Breast epithelium (tissue), 4 donors: ENCODE data around the gene MED29. TPM values are rescaled to one million over a fixed set of nuclear protein-coding genes. Genes with fewer than 3 reads are reported as not detected.
"Not testable (repeated sequence)": the region's sequence is repeated elsewhere in the genome, so short reads cannot be mapped to it uniquely, and the experiment has no call there.

Experiments used
- DNase-seq, 2 donors: peaks; one replicate each; pipeline ENCODE4 v3.0.0-alpha.2; 2019; ENCODE audit warnings: low spot score in 2 of 2
- H3K27ac ChIP-seq, 2 donors: fragments of 200-600 bp; sonication (generic) in 1 of 2; one replicate each; pipeline ENCODE4 v1.5.1; 2016 to 2019; ENCODE audit warnings: mild to moderate bottlenecking in 1 of 2
- H3K27me3 ChIP-seq, 2 donors: fragments of 200-600 bp; sonication (generic) in 1 of 2; one replicate each; pipeline versions ENCODE4 v1.5.1 to v1.6.0; 2017 to 2019; ENCODE audit warnings: control low read depth in 1 of 2, mild to moderate bottlenecking in 1 of 2
- H3K36me3 ChIP-seq: fragments of 200-600 bp; one replicate; pipeline ENCODE4 v1.5.1; 2019
- H3K4me1 ChIP-seq, 2 donors: fragments of 200-600 bp; sonication (generic); one replicate each; pipeline ENCODE4 v1.5.1; 2016 to 2019; ENCODE audit warnings: control low read depth in 1 of 2
- H3K4me3 ChIP-seq, 3 donors: fragments of 200-600 bp; sonication (generic); 1 replicate in 2 of 3; 2 replicates in 1 of 3; pipeline ENCODE4 v1.5.1; 2016 to 2019; ENCODE audit warnings: mild to moderate bottlenecking in 3 of 3, moderate library complexity in 2 of 3
- H3K9me3 ChIP-seq, 2 donors: fragments of 200-600 bp; sonication (generic) in 1 of 2; one replicate each; pipeline ENCODE4 v1.5.1; 2016 to 2019; ENCODE audit warnings: control low read depth in 1 of 2
- POLR2A ChIP-seq: fragments of 450-650 bp; IDR thresholded peaks from one replicate; pipeline ENCODE4 v1.6.1; 2016; ENCODE audit warnings: antibody characterized with exemption, mild to moderate bottlenecking, moderate library complexity
- POLR2AphosphoS5 ChIP-seq, 3 donors: sonication (generic); formaldehyde crosslinking; IDR thresholded peaks; one replicate each; pipeline ENCODE4 v1.6.1; 2017; ENCODE audit warnings: antibody characterized with exemption in 3 of 3
- intact Hi-C: fragments of 100-400 bp; cut with DNase I; formaldehyde crosslinking; loops from one replicate; pipeline ENCODE4 v1.15.1; 2023; ENCODE audit warnings: low total_unique reads
- total RNA-seq, 3 donors: library from RNA; depleted of rRNA; stranded (reverse); fragments of >200 nt; gene quantifications; one replicate each; pipeline ENCODE4 v1.1.0, GENCODE V29; 2016
- TF ChIP-seq, protein P1 (sequence below), 3 donors: fragments of 450-650 bp; IDR thresholded peaks; one replicate each; pipeline ENCODE4 v1.5.1; 2016 to 2017; ENCODE audit warnings: antibody characterized with exemption in 3 of 3, mild to moderate bottlenecking in 3 of 3, moderate library complexity in 3 of 3

Gene MED29
- total RNA-seq, 3 donors from 2014 or later: 36.6 to 49.5 (median 47.3) TPM

- peaks cover 6 to 14% of the 10 kb centered on the region in 2 donors for H3K4me1 ChIP-seq
- TF ChIP-seq POLR2A: no peak
- no peak for TF ChIP-seq POLR2AphosphoS5 (IDR thresholded peaks at IDR 0.05)
- TF ChIP-seq, protein P1, sequence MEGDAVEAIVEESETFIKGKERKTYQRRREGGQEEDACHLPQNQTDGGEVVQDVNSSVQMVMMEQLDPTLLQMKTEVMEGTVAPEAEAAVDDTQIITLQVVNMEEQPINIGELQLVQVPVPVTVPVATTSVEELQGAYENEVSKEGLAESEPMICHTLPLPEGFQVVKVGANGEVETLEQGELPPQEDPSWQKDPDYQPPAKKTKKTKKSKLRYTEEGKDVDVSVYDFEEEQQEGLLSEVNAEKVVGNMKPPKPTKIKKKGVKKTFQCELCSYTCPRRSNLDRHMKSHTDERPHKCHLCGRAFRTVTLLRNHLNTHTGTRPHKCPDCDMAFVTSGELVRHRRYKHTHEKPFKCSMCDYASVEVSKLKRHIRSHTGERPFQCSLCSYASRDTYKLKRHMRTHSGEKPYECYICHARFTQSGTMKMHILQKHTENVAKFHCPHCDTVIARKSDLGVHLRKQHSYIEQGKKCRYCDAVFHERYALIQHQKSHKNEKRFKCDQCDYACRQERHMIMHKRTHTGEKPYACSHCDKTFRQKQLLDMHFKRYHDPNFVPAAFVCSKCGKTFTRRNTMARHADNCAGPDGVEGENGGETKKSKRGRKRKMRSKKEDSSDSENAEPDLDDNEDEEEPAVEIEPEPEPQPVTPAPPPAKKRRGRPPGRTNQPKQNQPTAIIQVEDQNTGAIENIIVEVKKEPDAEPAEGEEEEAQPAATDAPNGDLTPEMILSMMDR (IDR thresholded peaks at IDR 0.05): no peak
- H3K27ac ChIP-seq: peak overlapping the region in 1 of 2 donors; percentile 32
- DNase-seq: no peak
- no peaks in the 10 kb centered on the region for H3K9me3 ChIP-seq
- H3K4me3 ChIP-seq: no peak overlapping the region
- H3K36me3 ChIP-seq: peaks cover 44% of the 10 kb centered on the region
- intact Hi-C loops: no loop called here
- H3K27me3 ChIP-seq: no peaks in the 10 kb centered on the region
Observed at GRCh38 chr19:39377373-39378362, 13.5 kb upstream of the MED29 start.

DNA sequence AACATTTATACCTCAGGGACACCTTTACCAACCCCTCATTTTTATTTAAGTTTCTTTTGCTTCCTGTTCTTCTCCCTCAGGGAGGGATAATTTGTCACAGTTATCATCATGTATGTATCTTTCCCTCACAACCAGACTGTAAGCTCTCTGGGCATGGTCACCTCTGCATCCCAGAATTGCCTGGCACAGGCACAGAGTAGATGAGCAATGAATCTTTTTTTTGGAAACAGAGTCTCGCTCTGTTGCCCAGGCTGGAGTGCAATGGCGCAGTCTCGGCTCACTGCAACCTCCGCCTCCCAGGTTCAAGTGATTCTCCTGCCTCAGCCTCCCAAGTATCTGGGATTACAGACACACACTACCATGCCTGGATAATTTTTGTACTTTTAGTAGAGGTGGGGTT lies 11.8 kb upstream of the MED29 start:
- DNase-seq, H3K27me3 ChIP-seq, H3K9me3 ChIP-seq, intact Hi-C loops, H3K4me1 ChIP-seq, H3K4me3 ChIP-seq: not testable (repeated sequence)
- peaks cover 44% of the 10 kb centered on the region for H3K36me3 ChIP-seq
- peak overlapping the region in 1 of 2 donors; percentile 19 for H3K27ac ChIP-seq

- peaks cover 44% of the 10 kb centered on the region for H3K36me3 ChIP-seq
- no peaks in the 10 kb centered on the region for H3K9me3 ChIP-seq
- intact Hi-C loops: no loop called here
- DNase-seq: no peak
- no peaks in the 10 kb centered on the region for H3K27me3 ChIP-seq
- no peak for TF ChIP-seq POLR2AphosphoS5 (IDR thresholded peaks at IDR 0.05)
- TF ChIP-seq, protein P1 (IDR thresholded peaks at IDR 0.05): no peak
- peak overlapping the region; percentile 13 to 64 for H3K27ac ChIP-seq
- H3K4me3 ChIP-seq: no peak overlapping the region
- no peaks in the 10 kb centered on the region for H3K4me1 ChIP-seq
Observed at GRCh38 chr19:39379865-39380396, 11.2 kb upstream of the MED29 start.

- intact Hi-C loops: no loop called here
- Histone ChIP-seq H3K4me3 (no peak overlapping the region), H3K27me3 (no peaks in the 10 kb centered on the region), H3K9me3 (no peaks in the 10 kb centered on the region), H3K4me1 (no peaks in the 10 kb centered on the region), H3K36me3 (peaks cover 42% of the 10 kb centered on the region), H3K27ac (peak overlapping the region; percentile 13 to 64)
- DNase-seq: no peak
- TF ChIP-seq POLR2AphosphoS5 (IDR thresholded peaks at IDR 0.05): no peak
- no peak for TF ChIP-seq POLR2A
- TF ChIP-seq, protein P1 (IDR thresholded peaks at IDR 0.05): no peak
Observed at GRCh38 chr19:39380521-39381502, 10.4 kb upstream of the MED29 start.

DNA sequence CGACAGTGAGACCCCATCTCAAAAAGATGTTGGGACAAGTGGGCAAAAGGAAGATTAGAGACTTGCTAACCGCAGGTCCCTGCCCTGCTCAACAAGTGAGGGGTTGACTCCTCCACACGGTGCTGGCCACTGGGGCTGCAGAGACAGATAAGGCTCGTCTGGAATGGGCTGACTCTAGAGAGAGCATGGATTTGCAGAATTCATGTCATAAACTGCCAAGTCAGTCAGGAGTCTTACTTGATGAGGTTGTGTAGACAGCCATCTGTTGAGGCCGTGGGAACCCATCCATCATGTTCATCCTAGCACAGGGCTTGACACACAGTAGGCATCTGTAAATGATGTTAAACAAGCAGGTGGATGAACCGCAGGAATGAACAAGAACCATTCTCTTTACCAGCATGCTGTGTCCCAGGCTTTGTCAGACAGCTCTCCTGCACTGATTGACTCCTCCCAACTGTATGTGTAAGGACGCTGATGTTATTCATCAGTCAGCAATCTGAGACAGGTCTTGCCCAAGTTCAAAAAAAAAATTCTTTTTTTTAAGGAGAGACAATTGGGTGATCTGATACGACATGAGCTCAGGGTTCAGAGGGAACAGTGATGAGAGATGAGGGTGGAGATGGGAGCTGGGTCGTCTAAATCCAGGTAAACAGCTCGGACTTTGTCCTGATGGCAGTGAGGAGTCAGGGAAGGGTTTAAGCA lies 9.1 kb upstream of the MED29 start:
- intact Hi-C loops: no loop called here
- Histone ChIP-seq H3K36me3 (peaks cover 30% of the 10 kb centered on the region), H3K27ac (peak overlapping the region in 1 of 2 donors; percentile 63), H3K9me3 (no peaks in the 10 kb centered on the region), H3K4me3 (no peak overlapping the region), H3K4me1 (no peaks in the 10 kb centered on the region), H3K27me3 (no peaks in the 10 kb centered on the region)
- no peak for DNase-seq
- TF ChIP-seq POLR2A (no peak), POLR2AphosphoS5 (IDR thresholded peaks at IDR 0.05) (no peak)
- TF ChIP-seq, protein P1 (IDR thresholded peaks at IDR 0.05): no peak
